GM06990 (cell line): ENCODE measurements around the gene TAS1R3.
A peak's percentile ranks its signal among the peaks of the same experiment; 100 is the strongest.

Experiments
- DNase-seq: peaks from one replicate; pipeline ENCODE4 v3.0.0-alpha.2; 2011; ENCODE audit not compliant: insufficient read length; ENCODE audit errors: extremely low read depth
- H3K27me3 ChIP-seq: replicated peaks from 2 replicates; pipeline ENCODE4 v1.6.0; 2011; ENCODE audit warnings: low read length; ENCODE audit not compliant: control insufficient read depth, insufficient read depth
- H3K36me3 ChIP-seq: 2 replicates; pipeline ENCODE4 v1.5.1; 2011; ENCODE audit warnings: low read length; ENCODE audit not compliant: control insufficient read depth, insufficient read depth
- H3K4me3 ChIP-seq: replicated peaks from 2 replicates; pipeline ENCODE4 v1.5.1; 2011; ENCODE audit warnings: low read depth, mild to moderate bottlenecking, control low read depth, low read length
- TF ChIP-seq, protein P1 (sequence below): IDR thresholded peaks from 2 replicates; pipeline ENCODE4 v1.5.1; 2011; ENCODE audit warnings: low read length, control low read depth, mild to moderate bottlenecking, inconsistent platforms; ENCODE audit not compliant: insufficient read depth, poor library complexity, severe bottlenecking

Gene TAS1R3

DNA sequence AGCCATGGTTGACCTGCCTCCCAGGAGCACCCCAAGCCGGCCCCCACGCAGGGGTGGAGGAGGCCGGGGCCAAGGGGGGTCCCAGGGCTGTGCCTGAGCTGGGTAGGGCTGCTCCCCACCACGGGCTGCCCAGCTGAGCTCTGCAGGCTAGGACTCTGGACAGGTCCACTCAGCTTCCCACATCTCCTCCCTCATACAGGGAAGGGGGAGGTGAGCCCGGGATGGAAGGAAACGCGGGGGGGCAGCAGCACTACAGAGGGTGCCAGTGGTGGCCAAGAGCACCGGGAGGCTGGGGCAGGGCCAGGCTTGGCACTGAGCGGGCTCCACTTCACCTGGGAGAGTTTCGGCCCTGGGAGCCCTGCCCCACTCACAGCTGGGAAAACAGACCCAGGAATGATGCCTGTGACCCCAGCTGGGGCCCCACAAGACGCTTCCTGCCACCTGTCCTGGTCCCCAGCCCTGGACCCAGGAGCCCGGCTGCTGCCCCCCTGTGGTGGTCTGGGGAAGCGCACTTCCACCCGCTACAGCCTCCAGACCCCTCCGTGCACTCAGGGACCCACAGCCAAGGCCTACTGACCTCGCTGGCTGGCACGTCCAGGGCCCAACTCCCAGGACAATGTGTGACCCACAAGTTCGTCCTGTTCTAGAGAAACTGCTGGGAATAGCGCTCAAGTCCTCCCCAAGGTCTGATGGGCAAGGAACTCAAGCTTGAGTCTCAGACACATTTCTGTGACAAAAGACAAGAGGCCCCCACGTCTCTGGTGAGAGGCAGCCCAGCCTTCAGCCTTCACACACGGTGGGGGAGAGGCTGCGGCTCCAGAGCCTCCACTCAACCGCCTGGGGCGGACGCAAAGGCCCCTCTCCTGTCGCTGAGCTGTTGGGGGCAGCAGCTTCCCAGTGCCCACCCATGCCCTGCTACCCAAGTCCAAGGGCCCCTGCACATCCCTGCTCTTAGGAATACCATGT is 40.9 kb downstream of the TAS1R3 start:
- no peak overlapping the region for H3K4me3 ChIP-seq
- peak; percentile 79 for DNase-seq
- H3K27me3 ChIP-seq: no peaks in the 10 kb centered on the region
- TF ChIP-seq, protein P1, sequence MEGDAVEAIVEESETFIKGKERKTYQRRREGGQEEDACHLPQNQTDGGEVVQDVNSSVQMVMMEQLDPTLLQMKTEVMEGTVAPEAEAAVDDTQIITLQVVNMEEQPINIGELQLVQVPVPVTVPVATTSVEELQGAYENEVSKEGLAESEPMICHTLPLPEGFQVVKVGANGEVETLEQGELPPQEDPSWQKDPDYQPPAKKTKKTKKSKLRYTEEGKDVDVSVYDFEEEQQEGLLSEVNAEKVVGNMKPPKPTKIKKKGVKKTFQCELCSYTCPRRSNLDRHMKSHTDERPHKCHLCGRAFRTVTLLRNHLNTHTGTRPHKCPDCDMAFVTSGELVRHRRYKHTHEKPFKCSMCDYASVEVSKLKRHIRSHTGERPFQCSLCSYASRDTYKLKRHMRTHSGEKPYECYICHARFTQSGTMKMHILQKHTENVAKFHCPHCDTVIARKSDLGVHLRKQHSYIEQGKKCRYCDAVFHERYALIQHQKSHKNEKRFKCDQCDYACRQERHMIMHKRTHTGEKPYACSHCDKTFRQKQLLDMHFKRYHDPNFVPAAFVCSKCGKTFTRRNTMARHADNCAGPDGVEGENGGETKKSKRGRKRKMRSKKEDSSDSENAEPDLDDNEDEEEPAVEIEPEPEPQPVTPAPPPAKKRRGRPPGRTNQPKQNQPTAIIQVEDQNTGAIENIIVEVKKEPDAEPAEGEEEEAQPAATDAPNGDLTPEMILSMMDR: peak; percentile 98
- H3K36me3 ChIP-seq: peaks cover 11% of the 10 kb centered on the region

DNA sequence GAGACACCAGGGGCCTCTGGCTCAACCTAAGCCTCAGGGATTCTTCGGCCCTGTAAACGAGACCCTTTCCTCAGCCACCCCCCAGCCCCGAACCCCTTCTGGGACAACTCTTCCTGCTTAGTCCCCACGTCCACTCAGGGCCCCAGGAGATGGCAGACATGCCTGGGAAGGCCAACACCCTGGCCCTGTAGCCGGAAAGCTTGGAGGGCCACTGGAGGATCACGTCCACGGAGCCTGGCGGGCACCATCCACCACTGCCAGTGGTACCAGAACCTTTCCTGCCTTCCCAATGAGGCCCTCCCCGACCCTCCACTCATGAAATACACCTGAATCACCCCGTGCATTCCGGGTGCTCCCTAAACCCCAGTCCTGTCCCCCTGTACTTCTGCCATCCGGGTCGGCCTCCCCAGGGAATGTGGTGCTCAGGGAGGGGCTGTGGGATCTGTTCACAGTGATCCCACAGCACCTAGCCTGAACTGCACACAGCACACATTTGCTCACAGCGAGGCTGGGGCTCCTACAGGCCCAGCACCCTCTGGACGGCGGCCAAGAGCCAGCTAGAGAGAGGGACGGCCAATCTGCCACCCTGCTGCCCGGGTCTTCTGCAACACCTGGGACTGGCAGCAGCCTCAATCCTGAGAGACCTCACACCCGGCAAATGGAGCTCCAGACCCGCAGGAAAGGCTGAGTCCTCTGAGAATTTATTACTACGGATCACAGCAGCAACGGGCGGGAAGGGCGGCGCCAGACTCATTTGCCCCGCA is 42.2 kb downstream of the TAS1R3 start:
- Histone ChIP-seq H3K4me3 (peak overlapping the region; percentile 97; the same call in 1 of the 2 replicates), H3K36me3 (peaks cover 11% of the 10 kb centered on the region), H3K27me3 (no peaks in the 10 kb centered on the region)
- DNase-seq: no peak
- TF ChIP-seq, protein P1: no peak

DNA sequence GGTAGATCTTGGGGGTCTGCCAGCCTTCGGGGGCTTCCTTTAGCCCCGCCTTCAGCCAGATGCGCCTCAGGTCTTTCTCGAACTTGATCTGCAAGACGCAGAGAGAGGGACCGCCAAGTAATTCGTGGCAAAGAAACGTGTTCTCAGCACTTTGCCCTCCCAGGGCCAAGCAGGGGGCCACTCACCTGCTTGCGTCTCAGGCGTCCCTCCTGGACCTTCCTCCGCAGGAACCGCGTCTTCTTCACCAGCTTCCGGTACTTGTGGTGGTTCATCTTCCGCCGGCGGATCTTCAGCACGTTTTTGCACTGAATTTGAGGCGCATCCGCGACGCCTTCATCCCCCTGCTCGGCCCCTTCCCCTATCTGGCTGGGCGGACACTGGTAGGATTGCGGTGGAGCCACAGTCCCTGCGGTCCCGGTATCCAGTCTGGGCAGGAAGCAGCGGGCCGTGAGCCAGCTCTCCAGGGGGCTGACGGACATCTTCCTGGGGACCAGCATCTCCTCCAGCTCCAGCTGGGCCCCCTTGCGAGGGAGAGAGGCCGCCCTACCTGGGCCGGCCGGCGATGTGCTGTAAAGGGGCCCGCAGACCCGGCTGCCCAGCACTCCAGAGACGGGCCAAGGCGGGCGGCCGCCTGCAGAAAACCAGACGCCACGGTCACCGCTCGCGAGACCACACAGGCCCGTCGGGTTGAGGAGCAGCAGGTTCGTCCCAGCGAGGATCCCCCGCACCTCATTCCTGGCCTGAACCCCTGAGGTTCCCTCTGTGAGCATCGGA is 42.9 kb downstream of the TAS1R3 start:
- Histone ChIP-seq H3K27me3 (no peaks in the 10 kb centered on the region), H3K4me3 (peak overlapping the region; percentile 97), H3K36me3 (peaks cover 11% of the 10 kb centered on the region)
- TF ChIP-seq, protein P1: no peak
- peak; percentile 23 for DNase-seq

DNA sequence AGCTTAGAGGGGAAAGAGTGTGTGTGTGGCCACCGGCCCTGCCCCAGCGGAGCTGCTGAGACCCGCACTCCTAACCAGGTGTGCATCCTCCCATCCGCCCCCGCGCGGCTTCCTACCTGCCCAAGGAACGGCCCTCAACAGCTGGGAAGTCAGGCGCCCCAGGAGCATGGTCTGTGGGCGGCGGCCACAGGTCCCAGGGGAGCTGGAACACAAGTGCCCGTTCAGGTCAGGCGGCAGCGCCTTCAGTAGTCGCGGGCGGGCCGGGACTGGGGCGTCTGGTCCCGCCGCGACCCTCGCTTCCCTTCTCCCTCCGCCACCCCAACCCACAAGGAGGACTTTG is 43.5 kb downstream of the TAS1R3 start:
- Histone ChIP-seq H3K4me3 (peak overlapping the region; percentile 97), H3K36me3 (peaks cover 11% of the 10 kb centered on the region), H3K27me3 (no peaks in the 10 kb centered on the region)
- no peak for DNase-seq
- TF ChIP-seq, protein P1: no peak

DNA sequence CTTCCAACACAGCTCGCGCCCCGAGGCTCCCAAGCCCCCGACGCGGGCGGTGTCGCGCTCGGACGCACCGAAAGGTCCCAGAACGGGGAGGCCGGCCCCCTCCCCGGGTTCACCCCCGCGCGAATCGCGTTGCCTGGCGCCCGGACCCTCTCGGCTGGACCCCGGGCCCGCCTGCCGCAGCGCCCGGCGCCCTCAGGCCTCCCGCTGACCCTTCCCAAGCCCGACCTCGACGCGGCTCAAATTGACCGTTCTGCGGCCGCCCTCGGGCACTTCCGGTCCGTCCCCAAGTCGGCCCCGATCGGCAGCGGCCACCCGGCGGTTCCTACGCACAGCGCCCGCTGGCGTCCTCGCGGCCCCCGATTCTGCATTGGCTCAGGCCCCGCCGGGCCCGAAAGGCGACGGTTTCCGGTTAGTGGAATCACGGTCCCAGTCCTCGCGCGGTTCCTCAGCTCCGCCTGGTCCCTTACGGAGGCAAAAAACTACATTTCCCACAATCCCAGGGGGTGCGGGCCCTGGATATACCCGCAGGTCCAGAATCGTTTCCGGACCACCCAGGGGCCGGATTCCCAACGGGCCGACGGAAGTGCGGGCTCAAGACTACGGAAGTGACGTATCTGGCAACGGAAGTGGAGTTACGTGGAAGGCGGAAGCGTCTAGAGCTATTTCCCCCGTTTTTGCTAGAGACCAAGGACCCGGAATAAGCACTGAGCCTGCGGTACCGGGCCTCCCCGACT is 44.0 kb downstream of the TAS1R3 start, which contains the start of gene AURKAIP1:
AURKAIP1 (minus strand) TSS at position 279 of the 734 bp plus-strand sequence. CDS start 451 bp downstream, outside the sequence.
- TF ChIP-seq, protein P1: no peak
- peaks cover 11% of the 10 kb centered on the region for H3K36me3 ChIP-seq
- peak; percentile 99 for DNase-seq
- peak within 1 kb of the TSS; percentile 97 for H3K4me3 ChIP-seq
- H3K27me3 ChIP-seq: no peaks in the 10 kb centered on the region
